ENCODE results near the gene XPO6. TPM values are rescaled to one million over a fixed set of nuclear protein-coding genes. Genes with fewer than 3 reads are reported as not detected.
A peak's percentile ranks its signal among the peaks of the same experiment; 100 is the strongest.

Gene XPO6
- 10 to 100 TPM; 89.5 to 94.4 TPM for total RNA-seq

GRCh38 chr16:28211758-28212531, at the start of gene XPO6:
XPO6 (minus strand) TSS chr16:28211965; CDS start chr16:28211368, 597 bp downstream.
- no peaks in the 10 kb centered on the region for H3K9me3 ChIP-seq
- H3K4me3 ChIP-seq: peak within 1 kb of the TSS; percentile 91
- H3K4me1 ChIP-seq (ENCODE audit: control insufficient read depth in 1 of 2, low read depth in 2 of 2): peaks cover 19 to 23% of the 10 kb centered on the region in 2 donors
- no peaks in the 10 kb centered on the region for H3K36me3 ChIP-seq
- H3K27ac ChIP-seq: peak within 1 kb of the TSS; percentile 74 to 77
- ATAC-seq (ENCODE audit: insufficient number of reproducible peaks, low FRiP score, low read depth): peak; percentile 81
- no peaks in the 10 kb centered on the region for H3K27me3 ChIP-seq (replicated peaks; ENCODE audit: insufficient read depth)
- DNase-seq (ENCODE audit: low spot score): peak; percentile 73
- TF ChIP-seq CTCF (IDR thresholded peaks at IDR 0.05): no peak

GRCh38 chr16:28260193-28260592, 48.4 kb upstream of the XPO6 start:
- no peak for TF ChIP-seq CTCF (IDR thresholded peaks at IDR 0.05)
- ATAC-seq (ENCODE audit: insufficient number of reproducible peaks, low FRiP score, low read depth) (no peak), DNase-seq (ENCODE audit: low spot score) (no peak)
- Histone ChIP-seq H3K27me3 (replicated peaks; ENCODE audit: insufficient read depth) (no peaks in the 10 kb centered on the region), H3K4me3 (no peak overlapping the region), H3K36me3 (no peaks in the 10 kb centered on the region), H3K27ac (no peak overlapping the region), H3K4me1 (ENCODE audit: control insufficient read depth in 1 of 2, low read depth in 2 of 2) (peaks cover 0 to 14% of the 10 kb centered on the region in 2 donors), H3K9me3 (no peaks in the 10 kb centered on the region)

- TF ChIP-seq CTCF (IDR thresholded peaks at IDR 0.05): no peak
- H3K36me3 ChIP-seq: no peaks in the 10 kb centered on the region
- H3K27ac ChIP-seq: no peak overlapping the region
- H3K4me3 ChIP-seq: no peak overlapping the region
- no peaks in the 10 kb centered on the region for H3K9me3 ChIP-seq
- H3K27me3 ChIP-seq (replicated peaks; ENCODE audit: insufficient read depth): no peaks in the 10 kb centered on the region
- no peak for ATAC-seq (ENCODE audit: insufficient number of reproducible peaks, low FRiP score, low read depth)
- peaks cover 0 to 14% of the 10 kb centered on the region in 2 donors for H3K4me1 ChIP-seq (ENCODE audit: control insufficient read depth in 1 of 2, low read depth in 2 of 2)
- DNase-seq (ENCODE audit: low spot score): no peak
Observed at GRCh38 chr16:28259781-28260150, 48.0 kb upstream of the XPO6 start.

GRCh38 chr16:28259091-28259780, 47.5 kb upstream of the XPO6 start:
- no peak overlapping the region for H3K27ac ChIP-seq
- TF ChIP-seq CTCF (IDR thresholded peaks at IDR 0.05): no peak
- no peaks in the 10 kb centered on the region for H3K27me3 ChIP-seq (replicated peaks; ENCODE audit: insufficient read depth)
- DNase-seq (ENCODE audit: low spot score) (no peak), ATAC-seq (ENCODE audit: insufficient number of reproducible peaks, low FRiP score, low read depth) (no peak)
- no peaks in the 10 kb centered on the region for H3K36me3 ChIP-seq
- H3K9me3 ChIP-seq: no peaks in the 10 kb centered on the region
- H3K4me1 ChIP-seq (ENCODE audit: control insufficient read depth in 1 of 2, low read depth in 2 of 2): peaks cover 0 to 14% of the 10 kb centered on the region in 2 donors
- H3K4me3 ChIP-seq: peak overlapping the region; percentile 60

GRCh38 chr16:28258567-28258966, 46.8 kb upstream of the XPO6 start:
- peaks cover 0 to 14% of the 10 kb centered on the region in 2 donors for H3K4me1 ChIP-seq (ENCODE audit: control insufficient read depth in 1 of 2, low read depth in 2 of 2)
- no peaks in the 10 kb centered on the region for H3K9me3 ChIP-seq
- DNase-seq (ENCODE audit: low spot score): no peak
- no peak for ATAC-seq (ENCODE audit: insufficient number of reproducible peaks, low FRiP score, low read depth)
- H3K27ac ChIP-seq: no peak overlapping the region
- TF ChIP-seq CTCF (IDR thresholded peaks at IDR 0.05): no peak
- H3K36me3 ChIP-seq: no peaks in the 10 kb centered on the region
- peak overlapping the region; percentile 60 for H3K4me3 ChIP-seq
- H3K27me3 ChIP-seq (replicated peaks; ENCODE audit: insufficient read depth): no peaks in the 10 kb centered on the region

Data from thoracic aorta (tissue), 2 donors.